Measurements from ENCODE around the gene CABYR.

CABYR gene, protein sequence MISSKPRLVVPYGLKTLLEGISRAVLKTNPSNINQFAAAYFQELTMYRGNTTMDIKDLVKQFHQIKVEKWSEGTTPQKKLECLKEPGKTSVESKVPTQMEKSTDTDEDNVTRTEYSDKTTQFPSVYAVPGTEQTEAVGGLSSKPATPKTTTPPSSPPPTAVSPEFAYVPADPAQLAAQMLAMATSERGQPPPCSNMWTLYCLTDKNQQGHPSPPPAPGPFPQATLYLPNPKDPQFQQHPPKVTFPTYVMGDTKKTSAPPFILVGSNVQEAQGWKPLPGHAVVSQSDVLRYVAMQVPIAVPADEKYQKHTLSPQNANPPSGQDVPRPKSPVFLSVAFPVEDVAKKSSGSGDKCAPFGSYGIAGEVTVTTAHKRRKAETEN

GRCh38 chr18:24138789-24139616 lies at the start of gene CABYR:
CABYR (plus strand) TSS chr18:24139062; CDS start chr18:24143115, 4,053 bp downstream.
- DNase-seq: peak; percentile 85

GRCh38 chr18:24089076-24089475 lies 49.8 kb upstream of the CABYR start:
- no peak for DNase-seq

GRCh38 chr18:24089515-24090337 lies 49.1 kb upstream of the CABYR start:
- DNase-seq: no peak

GRCh38 chr18:24090876-24091275 lies 48.0 kb upstream of the CABYR start:
- DNase-seq: no peak

GRCh38 chr18:24094561-24094960 lies 44.3 kb upstream of the CABYR start:
- DNase-seq: no peak

GRCh38 chr18:24095976-24096375 lies 42.9 kb upstream of the CABYR start:
- no peak for DNase-seq

GRCh38 chr18:24103320-24104021 lies 35.4 kb upstream of the CABYR start:
- DNase-seq: no peak

GRCh38 chr18:24104486-24104885 lies 34.4 kb upstream of the CABYR start:
- no peak for DNase-seq

- no peak for DNase-seq
Measured at GRCh38 chr18:24108641-24109040, 30.2 kb upstream of the CABYR start.

DNA sequence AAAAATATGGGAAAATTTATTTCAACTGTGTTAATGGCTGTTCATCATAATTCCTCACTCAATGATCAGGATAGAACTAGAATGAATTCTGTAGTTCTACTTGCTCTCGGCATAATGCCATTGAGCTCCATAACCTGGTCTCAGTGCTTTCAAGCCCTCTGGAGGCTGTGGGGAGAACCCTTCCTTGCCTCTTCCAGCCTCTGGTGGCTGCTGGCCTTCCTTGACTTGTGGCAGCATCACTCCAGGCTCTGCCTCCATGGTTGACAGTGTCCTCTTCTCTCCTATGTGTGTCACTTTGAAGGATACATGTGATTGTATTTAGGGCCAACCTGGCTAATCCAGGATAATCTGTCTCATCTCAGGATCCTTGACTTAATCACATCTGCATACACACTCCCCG lies 26.9 kb upstream of the CABYR start:
- no peak for DNase-seq

- DNase-seq: no peak
Measured at GRCh38 chr18:24112464-24112863, 26.4 kb upstream of the CABYR start.

DNA sequence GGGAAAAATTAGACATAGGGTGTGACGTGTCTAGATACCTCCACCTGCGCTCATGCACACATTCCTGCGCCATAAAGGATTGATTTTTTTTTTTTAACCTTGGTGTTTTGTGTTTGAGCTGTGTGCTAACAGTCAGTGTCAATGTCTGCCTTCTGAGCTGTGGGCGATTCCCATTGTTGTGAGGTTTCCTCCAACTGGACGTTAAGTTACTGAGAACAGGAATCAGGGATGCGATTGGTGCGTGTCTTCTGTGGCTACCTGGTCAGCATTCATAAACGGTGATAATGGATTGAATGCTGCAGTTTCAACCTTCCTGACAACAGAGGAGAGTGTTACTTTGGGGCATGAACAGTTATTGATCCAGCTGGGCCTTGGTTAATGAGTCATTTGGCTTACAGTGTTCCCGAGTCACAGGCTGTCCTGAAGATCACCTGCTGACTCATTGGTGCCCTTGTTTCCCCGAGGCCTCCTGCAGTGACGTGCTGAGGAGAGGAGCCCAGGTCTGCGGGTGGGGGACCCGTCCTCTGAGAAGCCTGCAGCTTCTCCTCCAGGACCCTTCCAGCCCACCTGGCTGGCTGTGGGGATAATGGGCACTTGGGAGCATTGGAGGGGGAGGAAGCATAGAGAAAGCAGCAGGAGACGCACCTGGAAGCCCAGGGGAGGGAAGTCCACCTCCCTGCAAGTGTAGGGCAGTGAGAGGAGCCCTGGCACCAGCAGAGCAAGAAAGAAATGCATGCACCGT lies 25.8 kb upstream of the CABYR start:
- DNase-seq: no peak

GRCh38 chr18:24114924-24115549 lies 23.8 kb upstream of the CABYR start:
- DNase-seq: no peak

- no peak for DNase-seq
Measured at GRCh38 chr18:24115628-24116027, 23.2 kb upstream of the CABYR start.

- DNase-seq: peak; percentile 83
Measured at GRCh38 chr18:24118750-24119577, 19.9 kb upstream of the CABYR start.

DNA sequence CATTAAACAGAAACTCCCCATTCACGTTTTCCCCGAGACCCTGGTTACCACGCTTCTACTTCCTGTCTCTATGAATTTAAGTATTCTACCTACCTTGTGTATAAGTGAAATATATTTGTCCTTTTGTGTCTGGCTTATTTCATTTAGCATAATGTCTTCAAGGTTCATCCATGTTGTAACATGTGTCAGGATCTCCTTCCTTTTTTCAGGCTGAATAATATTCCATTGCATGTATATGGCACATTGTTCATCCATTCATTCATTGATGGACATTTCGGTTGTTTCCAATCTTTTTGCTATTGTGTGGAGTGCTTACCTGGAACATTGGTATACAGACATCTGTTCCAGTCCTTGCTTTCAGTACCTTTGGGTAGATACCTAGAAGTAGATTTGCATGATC lies 18.2 kb upstream of the CABYR start:
- DNase-seq: no peak

DNA sequence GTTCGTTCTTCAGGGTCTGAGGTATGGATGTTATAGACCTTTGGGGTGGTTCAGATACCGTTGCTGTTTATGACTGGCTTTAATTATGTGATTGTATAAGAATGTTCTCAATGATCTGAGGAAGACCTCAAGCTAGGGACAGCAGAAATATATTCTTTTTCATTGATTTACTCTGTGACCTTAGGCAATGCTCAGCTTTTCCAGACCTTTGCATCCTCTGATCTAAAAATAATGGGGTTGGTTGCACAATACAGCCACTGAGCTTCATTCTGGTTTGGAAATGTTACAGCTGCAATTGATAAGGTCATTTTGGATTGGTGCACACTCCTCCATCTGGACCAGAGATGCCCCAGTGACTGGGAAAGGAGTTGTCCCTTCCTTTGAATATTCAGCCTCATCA lies 17.2 kb upstream of the CABYR start:
- DNase-seq: no peak

DNA sequence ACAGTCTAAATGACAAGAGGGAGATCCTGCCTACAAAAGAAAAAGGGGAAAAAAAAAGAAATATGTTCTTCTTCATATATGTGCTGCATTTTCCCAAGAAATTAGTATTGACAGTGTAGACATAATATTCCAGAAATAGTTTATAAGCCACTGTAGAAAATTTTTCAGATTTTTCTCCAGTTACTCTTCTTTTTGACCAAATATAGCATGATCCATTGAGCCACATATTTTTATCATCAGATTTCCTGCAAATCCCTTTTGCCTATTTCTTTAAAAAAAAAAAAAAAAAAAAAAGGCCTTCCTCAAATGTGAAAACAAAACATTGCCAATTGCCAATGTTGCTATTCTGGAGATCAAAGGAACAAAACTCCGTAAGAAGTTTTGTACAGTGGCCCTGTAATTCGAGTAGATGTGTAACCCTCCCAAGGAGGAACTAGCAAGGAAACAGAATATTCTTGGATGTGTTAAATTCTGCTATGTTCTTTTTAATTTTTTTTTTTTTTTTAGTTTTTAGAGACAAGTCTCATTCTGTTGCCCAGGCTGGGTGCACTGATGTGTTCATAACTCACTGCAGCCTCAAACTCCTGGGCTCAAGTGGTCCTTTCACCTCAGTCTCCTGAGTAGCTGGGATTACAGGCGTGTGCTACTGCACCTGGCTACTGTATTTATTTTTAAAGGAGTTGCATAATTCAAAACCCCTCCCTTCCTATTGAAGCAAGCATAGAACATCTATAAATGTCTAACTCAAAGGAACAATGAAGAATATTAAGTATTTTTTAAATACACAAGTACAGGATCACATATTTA lies 12.5 kb upstream of the CABYR start:
- no peak for DNase-seq

GRCh38 chr18:24127735-24128134 lies 11.1 kb upstream of the CABYR start:
- no peak for DNase-seq

GRCh38 chr18:24128700-24129099 lies 10.2 kb upstream of the CABYR start:
- no peak for DNase-seq

All from CD4-positive, alpha-beta T cell treated with Interleukin-10 for 1 hour (primary cell).